Hepatocyte (in vitro differentiated cells): ENCODE measurements around the gene PAQR5.
"Not testable (repeated sequence)": the region's sequence is repeated elsewhere in the genome, so short reads cannot be mapped to it uniquely, and the experiment has no call there.

Source experiments
- CTCF ChIP-seq: fragments of 200-600 bp; sonication (generic); IDR thresholded peaks from 2 replicates; pipeline ENCODE4 v1.5.1; 2016; ENCODE audit warnings: antibody characterized with exemption, mild to moderate bottlenecking; ENCODE audit not compliant: poor library complexity
- EZH2 ChIP-seq: fragments of 200-600 bp; sonication (generic); IDR thresholded peaks from 2 replicates; pipeline ENCODE4 v1.6.1; 2016; ENCODE audit warnings: antibody characterized with exemption, mild to moderate bottlenecking, borderline replicate concordance

- not testable (repeated sequence) for TF ChIP-seq CTCF, EZH2
Observed at GRCh38 chr15:69384066-69384465, 85.4 kb downstream of the PAQR5 start.
